Endometrial microvascular endothelial cells (primary cell): Measurements from ENCODE around the gene PLB1. TPM values are rescaled to one million over a fixed set of nuclear protein-coding genes. Genes with fewer than 3 reads are reported as not detected.

Source experiments
- in situ Hi-C: cut with HindIII; loops from 2 replicates; pipeline ENCODE4 v1.10.0; 2017; ENCODE audit warnings: low sequenced_read_pairs, low pct_unique_long_range_greater_than_20kb; ENCODE audit errors: inconsistent ontology term
- total RNA-seq: library from RNA; depleted of rRNA; stranded (reverse); fragments of >200 nt; gene quantifications from one replicate; pipeline ENCODE4 v1.2.3, GENCODE V29; 2015; ENCODE audit errors: inconsistent ontology term

Gene PLB1
- total RNA-seq, 1 donor from 2014 or later, result 8.9 TPM

DNA sequence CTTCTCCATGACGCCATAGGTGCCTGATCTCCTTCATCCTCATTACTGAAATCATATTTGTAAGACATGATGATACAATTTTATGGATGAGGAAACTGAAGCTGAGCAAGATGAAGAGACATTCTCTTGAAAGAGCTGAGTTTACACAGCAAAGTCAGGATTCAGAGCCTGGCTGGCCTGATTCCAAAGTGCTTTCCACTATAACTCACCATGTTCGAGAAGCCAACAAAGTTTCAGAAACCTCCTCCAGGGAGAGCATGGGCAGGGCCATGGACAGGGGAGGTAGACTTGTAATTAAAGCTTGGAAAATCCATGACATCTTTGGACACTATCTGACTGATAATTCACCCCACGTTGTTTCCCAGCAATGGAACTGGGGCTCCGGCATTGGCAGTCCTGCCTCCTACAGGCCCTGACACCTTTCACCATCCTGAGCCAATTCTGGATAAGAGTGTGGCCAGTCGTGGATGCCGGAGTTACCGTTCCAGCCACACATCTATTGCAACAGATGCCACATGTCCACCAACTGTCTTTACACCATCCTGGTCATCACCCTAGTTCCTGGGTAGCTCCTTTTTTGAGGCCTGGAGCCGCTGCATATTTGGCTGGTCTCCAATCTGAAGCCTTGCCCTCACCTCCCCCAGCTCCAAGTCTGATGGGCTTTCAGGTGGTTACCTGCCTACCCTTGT is 170.8 kb downstream of the PLB1 start:
- in situ Hi-C loops, result no loop called here

DNA sequence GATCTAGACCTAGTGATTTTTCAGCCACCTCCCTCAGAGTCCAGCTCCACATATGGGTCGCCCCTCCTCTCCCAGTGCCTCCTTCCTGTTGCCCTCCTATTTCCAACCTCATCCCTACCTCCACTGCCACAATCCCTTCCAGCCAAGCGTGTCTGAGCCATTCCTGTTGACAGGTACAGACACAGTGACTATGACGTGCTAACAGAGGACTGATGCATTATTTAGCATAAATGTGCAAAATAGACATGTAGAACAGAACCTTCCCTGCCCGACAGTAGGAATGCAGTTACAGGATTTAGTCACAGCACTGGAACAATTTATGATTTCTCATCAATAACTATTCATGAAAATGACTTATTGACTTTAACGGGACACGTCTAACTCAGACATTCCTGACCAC is 171.4 kb downstream of the PLB1 start:
- in situ Hi-C loops, result no loop called here

DNA sequence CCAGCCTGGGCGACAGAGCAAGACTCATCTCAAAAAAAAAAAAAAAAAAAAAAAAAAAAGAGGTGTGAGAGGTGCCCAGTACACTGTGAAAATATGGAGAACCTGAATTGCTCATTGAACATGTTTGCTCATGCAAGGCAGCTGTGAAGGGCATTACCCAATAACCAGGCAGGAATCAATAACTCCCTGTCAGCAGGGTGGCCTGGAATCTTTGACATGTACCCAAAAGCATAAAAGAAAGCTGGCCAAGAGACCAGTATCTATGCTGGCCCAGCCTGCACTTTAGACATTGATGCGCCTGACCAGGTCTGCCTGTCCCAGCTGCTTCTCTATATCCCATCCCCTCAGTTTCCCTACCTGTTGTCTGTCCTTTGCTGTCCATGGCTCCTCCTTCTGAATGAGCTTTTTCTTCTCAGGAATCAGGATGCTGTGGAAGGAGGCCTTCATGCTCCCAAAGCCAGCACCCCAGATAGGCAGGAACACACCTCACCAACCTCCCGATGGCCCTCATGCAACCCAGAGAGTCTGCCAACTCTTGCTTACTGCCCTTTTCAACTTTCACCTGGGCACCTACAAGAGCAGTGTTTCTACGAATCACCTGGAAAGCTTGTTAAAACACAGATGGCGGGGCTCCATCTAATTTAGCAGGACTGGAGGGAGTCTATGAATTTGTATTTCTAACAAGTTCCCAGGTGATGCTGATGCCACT is 172.4 kb downstream of the PLB1 start:
- in situ Hi-C loops, result no loop called here

DNA sequence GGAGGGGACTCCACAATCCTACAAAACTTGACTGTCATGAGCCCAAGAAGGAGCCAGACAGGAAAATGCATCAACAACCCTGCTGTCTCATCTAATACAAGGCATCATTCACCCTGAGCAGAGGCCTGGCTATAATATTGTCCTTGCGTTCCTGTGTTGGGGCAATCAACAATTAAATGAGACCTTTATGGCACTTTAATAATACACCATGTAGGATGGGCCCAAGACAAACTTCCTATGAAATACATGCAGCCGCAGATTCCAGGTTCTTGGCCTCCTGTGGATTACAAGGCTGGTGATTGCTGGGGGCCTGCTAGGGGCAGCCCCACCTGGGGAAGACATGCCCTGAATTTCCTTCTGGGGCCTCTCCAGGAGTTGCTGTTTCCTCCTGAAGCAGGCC is 173.0 kb downstream of the PLB1 start:
- in situ Hi-C loops, result no loop called here

DNA sequence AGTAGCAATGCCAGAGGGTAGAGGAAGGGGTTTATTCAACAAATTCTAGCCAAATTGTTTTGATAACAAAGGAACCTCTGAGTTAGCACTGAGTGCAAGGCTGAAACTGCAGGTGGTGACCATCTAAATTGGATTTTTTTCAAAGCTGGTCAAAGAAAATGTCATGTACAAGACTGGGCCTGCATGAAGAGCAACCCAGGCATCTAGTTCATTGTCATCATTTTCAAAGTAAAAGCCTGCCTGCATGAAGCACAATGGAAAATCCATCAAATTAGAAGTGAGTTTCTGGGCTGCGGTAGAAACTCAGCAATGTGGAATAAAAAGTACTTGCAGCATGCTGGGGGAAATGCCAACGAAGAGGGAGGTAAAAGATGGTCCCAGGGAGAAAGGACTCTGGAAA is 175.0 kb downstream of the PLB1 start:
- in situ Hi-C loops, result no loop called here

DNA sequence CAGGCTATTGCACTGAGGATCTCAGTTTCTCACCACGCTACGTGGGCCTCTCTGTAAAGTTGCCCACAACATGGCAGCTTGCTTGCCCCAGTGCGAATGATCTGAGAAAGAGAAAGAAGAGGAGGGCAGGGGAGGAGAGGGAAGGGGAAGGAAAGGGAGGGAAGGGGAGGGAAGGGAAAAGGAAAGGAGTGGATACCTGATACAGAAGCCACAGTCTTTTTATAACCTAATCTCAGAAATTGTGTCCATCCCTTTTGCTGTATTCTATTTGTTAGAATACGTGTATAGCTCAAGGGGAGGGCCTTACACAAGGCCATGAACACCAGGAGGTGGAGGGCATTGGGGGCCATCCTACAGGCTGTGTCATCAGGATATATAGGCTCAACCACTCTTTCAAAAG is 177.5 kb downstream of the PLB1 start:
- in situ Hi-C loops, result no loop called here

DNA sequence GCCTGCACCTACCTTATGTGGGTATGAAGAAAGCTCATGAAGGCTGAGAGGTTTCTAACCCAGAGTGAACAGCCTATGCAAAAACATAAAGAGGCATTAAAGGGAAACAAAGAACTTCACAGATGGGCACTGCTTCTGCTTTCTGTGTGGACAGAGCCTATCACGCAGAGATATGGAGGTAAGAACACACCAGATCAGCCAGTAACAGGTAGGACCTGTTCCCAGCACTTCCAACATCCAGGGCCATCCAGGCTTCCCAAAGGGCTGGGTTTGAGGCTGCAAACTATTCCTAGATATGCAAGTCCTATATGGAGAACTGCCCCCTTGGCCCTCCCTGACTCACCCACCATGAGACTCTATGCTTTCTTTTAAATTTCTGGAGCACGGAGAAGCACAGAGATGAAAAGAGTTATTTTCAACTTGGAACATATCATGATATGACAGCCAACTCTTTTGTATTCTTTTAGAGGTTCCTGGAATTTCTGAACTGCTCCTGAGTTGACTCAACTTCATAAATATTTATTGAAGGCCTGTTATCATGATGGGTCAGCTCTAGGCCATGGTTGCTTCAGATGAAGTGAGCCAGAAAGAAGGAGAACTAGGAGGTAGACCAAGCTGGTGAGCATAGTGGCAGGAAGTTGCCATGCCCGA is 178.3 kb downstream of the PLB1 start:
- in situ Hi-C loops, result no loop called here

DNA sequence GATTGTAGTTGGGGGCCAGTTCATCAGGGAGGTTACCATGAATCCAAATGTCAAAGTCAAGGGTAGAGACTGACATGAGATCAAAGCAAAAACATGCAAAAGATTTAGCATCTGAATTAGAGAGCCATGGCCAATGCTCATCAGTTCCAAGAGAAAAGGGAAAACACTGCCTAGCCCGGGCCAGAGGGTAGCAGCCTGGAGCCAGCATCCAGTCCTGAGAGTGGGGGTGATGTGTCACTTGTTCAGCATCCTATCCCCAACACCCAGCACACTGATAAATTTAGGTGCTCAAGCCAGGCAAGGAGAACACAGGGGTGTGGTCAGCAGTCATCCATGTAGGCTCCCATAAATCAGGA is 178.8 kb downstream of the PLB1 start:
- in situ Hi-C loops, result no loop called here

DNA sequence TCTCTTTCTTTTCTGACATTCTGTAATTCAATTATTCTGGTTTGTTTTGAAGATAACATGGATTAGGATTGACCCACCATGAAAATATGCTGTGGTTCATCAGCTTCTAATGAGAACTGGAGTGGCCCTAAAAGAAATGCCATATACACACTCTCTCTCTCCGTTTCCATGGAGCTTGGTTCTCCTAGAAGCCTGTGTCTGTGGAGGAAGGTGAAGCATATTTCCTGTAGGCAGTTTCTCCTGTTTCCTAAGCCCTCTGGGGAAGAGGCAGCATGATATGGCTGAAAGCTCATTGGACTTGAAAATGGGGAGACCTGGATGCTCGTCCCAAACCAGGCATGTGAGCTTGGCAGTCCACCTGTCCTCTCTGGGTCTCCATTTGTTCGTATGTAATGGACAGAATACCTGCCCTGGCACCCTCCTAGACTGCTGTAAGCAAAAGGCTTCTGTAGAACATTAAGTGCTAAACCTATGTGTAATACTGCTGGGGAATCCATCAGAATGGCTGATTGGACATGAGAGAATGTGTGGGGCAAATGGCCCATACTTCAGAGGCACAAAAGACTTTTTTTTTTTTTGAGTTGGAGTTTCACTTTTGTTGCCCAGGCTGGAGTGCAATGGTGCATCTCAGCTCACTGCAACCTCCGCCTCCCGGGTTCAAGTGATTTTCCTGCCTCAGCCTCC is 180.4 kb downstream of the PLB1 start:
- in situ Hi-C loops, result no loop called here

DNA sequence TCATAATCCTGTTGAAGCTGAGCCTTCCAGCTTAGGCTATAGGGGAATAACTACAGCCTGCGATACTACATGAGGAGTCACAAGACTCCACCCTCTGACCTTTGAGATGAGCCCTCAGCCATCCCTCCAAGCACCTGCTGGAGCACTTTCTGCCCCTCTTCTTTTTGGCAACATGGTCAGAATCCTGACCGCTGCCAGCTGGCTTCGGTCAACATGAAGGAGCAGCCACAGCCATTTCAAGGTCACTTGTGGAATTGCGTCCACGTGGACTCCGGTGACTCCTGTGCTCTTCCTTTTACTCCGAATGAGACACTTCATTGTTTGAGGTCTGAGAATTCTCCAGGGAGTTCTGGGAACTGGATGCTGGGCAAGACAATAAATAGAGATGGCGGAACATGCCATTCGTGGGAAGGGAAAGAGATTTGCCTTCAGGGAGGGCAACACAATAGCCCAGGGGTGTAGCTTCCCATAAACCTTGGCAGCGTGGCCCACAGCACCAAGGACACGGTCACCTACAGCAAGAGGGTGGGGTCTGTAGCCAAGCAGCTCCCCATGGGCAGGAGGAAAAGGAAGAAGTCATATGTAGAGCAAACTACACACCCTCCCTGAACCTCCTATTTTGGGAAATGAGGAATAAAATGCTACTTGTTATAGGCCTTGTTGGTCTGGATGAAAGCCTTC is 182.5 kb downstream of the PLB1 start:
- in situ Hi-C loops, result no loop called here

DNA sequence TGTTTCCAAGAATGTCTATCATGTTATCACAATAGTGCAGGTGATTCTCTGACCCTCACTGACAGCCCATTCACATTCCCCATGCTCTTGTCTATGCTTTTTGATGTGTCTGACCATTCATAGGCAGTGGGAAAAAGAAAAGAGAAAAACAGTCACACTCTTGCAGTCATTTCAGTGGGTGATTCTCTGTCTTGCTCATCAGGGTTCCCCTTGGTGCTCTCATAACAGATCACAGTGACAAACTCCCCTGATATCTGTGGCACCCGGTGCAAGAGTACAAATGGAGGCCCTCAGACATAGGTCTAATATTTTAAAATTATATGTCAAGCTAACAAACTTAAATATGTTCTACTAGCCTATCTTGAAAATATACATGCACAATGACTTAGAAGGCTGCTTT is 183.1 kb downstream of the PLB1 start:
- in situ Hi-C loops, result no loop called here

DNA sequence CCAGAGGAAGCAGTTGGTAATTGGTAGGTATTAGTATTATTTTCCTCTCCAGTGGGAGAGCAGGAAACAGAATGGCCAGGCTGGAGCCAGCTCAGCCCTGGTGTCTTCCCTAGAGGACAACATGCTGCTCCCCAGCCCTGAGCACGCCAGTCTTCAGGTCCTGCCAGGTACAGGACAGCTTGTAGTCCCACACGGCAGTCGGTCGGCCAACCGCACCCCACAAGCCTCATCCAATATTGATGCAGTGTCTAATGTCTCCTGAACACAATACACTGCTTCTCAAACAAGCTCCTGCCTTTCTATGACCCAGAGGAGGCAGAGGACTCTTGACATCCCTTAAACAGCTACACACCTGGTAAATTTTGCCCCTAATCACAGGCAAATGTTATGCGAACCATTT is 184.8 kb downstream of the PLB1 start:
- in situ Hi-C loops, result no loop called here

DNA sequence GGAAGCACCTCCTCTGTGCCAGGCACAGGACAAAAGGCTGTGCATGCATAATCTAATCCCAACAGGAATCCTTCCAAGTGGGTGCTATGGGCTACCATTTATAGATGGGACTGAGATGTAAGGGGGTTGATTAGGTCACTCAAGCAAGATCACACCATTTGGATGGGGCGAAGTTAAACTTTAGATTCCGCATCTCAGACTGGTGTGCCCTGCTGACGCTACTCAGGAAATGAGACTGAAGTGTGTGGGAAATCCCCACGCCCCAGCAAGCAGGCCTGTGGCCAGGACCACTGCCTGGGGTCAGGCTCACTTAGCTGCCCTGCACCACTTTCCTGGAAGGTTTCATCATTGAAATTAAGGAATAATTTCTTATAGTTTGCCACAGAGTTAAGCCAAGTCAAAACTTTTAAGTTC is 185.3 kb downstream of the PLB1 start:
- in situ Hi-C loops, result no loop called here

DNA sequence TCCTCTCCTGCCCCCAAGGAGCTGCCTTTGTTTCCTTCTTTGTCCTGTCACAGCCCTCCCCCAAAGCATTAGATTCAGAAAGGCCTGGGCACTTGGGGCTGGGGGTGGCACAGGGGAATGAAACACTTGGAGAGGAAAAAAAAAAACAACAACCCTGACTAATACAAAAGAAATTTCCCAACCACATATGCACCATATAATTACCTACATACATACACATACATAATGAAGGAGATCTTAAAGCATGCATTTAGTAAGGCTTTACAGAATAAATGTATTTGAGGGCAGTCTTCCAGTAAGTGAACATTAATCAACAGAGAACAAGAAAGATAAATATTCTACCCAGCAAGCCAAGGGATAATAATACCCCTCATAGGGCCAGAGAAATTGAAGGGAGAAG is 185.7 kb downstream of the PLB1 start:
- in situ Hi-C loops, result no loop called here

DNA sequence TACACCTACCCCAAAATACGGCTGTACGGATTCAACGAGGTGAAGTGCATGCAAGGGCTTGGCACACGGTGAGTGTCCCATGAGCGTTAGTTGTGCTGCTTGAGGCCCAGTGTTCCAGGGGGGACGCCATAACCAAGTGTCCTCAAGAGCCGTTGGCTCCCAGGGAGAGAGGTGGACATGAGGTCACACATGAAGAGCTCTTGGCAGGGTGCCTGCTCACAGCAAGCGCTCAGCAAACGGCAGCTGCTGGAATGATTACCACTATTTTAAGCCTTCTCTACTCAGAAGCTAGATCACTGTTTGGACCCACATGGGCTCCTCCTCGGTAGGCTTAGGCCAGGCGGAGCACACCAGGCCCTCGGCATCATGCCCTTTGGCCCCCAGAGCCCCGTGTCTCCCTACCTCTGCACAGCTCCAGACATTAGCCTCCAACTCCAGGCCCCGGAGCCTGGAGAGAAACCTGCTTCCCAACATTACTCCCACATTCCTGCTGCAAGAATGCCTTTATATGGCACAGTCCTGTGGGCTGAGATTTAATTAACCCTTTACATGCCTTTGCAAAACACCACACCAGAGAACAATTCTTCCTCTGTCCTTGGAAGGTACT is 187.3 kb downstream of the PLB1 start:
- in situ Hi-C loops, result no loop called here

DNA sequence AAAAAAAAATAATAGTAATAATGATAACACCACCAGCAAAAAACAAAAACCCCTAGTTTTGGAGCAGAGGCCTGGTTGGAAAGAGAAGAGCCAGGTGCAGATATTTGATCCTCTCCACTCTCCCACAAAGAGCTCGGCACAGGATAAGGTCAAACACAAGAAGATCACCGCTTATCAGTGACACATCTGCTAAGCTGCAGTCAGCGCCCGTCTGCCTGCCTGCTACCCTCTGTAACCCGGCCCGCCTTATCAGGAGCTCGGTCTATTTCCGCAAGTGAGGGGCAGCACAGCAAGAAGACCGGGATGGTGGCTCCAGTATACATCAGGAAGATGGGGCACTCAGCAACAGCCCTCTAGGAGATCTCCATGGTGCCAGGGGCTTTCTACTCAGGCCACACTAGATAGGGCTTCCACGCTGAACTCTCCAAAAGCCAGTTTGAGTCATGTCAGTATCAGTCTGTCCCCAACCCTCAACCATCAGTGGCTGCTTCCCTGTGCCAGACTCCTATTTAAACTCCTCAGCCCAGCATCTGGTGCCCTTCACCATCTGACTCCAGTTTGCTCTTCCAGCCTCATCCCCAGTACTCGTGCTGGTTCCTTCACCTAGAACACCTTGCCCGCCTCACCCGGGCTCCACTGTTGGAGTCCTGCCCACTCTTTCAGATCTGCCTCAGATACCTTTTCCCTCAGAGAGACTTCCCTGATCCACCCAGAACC is 188.4 kb downstream of the PLB1 start:
- in situ Hi-C loops, result no loop called here

DNA sequence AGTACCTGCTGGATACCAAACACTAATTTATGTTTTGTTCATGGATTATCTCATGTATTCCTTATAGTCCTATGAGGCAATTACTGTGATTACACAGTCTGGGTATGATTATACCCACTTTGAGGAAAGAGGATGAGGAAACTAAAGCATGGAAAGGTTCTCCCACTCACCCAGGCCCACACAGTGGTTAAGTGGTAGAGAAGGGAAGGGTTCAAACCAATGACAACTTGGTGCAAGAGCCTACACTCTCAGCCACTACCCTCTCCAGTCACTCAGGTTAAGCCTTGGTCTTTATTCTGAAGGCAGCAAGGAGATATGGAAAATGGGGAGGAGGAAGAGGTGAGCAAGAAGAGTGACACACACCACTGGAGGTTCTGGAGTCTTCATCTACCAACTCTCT is 191.3 kb downstream of the PLB1 start:
- in situ Hi-C loops, result no loop called here

DNA sequence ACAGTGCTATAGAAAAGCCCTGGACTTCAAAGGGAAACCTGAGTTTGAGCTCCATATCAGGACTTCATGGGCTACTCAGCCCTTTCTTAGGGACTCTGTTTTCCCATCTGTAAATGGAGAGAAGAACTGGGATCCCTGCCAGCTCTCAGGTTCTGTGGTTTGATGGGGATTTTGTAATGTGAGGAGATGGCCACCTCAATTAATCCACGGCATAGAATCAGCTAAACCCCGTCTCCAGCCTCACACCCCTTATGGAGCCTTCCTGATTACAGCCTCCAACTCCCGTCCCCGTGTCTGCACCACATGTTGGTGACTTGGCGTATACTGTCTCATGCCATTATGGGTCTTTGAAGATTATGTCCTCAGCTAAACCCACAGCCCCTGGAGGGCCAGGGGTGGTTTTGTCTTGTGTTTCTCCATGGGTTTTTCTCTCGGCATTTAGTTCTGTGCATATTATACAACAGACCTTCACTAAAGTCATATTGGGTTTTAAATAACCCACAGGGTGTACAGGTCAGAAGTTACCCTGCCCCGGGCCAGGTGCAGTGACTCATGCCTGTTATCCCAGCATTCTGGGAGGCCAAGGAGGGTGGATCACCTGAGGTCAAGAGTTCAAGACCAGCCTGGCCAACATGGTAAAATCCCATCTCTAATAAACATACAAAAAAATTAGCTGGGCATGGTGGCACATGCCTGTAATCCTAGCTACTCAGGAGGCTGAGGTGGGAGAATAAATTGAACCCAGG is 192.0 kb downstream of the PLB1 start:
- in situ Hi-C loops, result no loop called here
